Gastrocnemius medialis (tissue), 4 donors: ENCODE data around the gene PPOX.

Experiments
- POLR2A ChIP-seq, 2 donors: fragments of 450-650 bp; IDR thresholded peaks; one replicate each; pipeline ENCODE4 v1.6.1; 2017; ENCODE audit warnings: antibody characterized with exemption in 2 of 2, mild to moderate bottlenecking in 2 of 2, moderate library complexity in 2 of 2
- TF ChIP-seq, protein P1 (sequence below), 5 experiments: fragments of 450-650 bp in 3 of 5; fragments of 200-600 bp in 2 of 5; sonication (generic) in 2 of 5; IDR thresholded peaks in 4 of 5; conservative IDR thresholded peaks in 1 of 5; 1 replicate in 4 of 5; 2 replicates in 1 of 5; pipeline ENCODE4 v1.5.1; 2016 to 2019; ENCODE audit warnings: antibody characterized with exemption in 5 of 5, mild to moderate bottlenecking in 3 of 5, moderate library complexity in 3 of 5

DNA sequence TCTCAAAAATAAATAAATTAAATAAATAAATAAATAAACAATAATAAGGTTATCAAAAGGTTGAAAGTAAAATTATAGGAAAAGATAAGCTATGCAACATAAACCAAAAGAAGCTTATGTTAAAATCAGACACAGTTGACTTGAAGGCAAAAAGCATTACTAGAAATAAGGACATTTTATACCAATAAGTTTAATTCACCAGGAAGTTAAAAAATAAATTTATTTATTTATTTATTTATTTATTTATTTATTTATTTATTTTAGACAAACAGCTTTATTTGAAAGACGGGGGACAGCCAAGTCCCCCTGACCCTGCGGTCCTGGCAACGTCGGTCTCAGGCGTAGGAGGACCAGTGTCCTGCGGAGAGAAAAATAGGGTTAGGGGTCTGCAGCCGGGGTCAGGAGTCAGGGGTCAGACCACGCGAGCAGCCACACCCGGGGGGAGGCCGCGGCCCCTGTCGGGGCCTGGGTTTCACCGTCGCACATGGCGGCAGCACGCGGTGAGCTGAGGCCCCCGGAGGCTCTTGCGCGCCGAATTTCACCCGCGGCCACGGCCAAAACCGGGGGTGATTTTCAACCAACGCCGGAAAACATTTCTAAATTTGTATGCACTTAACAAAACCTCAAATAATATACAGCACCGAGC lies 25.3 kb upstream of the PPOX start:
- TF ChIP-seq, protein P1, sequence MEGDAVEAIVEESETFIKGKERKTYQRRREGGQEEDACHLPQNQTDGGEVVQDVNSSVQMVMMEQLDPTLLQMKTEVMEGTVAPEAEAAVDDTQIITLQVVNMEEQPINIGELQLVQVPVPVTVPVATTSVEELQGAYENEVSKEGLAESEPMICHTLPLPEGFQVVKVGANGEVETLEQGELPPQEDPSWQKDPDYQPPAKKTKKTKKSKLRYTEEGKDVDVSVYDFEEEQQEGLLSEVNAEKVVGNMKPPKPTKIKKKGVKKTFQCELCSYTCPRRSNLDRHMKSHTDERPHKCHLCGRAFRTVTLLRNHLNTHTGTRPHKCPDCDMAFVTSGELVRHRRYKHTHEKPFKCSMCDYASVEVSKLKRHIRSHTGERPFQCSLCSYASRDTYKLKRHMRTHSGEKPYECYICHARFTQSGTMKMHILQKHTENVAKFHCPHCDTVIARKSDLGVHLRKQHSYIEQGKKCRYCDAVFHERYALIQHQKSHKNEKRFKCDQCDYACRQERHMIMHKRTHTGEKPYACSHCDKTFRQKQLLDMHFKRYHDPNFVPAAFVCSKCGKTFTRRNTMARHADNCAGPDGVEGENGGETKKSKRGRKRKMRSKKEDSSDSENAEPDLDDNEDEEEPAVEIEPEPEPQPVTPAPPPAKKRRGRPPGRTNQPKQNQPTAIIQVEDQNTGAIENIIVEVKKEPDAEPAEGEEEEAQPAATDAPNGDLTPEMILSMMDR (IDR thresholded peaks at IDR 0.05 in 4 of 5, conservative IDR thresholded peaks at IDR 0.05 in 1 of 5), result no peak
- TF ChIP-seq POLR2A (IDR thresholded peaks at IDR 0.05), result no peak
